ENCODE results near the gene TTLL5. TPM values are rescaled to one million over a fixed set of nuclear protein-coding genes. Genes with fewer than 3 reads are reported as not detected.

The TTLL5 gene
- total RNA-seq, 4 donors from 2014 or later: 15.7 to 46.2 (median 24.1) TPM

DNA sequence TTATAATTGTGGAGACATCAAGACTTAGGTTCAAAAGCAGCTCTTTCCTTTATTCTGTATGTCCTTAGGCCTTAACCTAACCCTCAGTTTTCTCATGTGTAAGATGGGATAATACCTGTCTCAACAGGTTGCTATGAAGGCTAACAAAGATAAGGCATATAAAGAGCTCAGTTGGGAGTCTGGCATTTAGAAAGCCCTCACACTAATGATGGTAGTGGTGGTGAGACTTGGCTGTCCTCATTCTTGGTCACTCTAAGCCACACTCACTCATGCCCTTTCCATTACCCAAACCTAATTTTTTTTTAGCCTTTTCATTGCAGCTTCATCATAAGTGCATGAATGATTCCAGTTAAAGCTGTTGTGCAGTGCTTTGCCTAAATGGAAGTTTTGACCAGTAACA is 183.4 kb downstream of the TTLL5 start:
- TF ChIP-seq, protein P1, sequence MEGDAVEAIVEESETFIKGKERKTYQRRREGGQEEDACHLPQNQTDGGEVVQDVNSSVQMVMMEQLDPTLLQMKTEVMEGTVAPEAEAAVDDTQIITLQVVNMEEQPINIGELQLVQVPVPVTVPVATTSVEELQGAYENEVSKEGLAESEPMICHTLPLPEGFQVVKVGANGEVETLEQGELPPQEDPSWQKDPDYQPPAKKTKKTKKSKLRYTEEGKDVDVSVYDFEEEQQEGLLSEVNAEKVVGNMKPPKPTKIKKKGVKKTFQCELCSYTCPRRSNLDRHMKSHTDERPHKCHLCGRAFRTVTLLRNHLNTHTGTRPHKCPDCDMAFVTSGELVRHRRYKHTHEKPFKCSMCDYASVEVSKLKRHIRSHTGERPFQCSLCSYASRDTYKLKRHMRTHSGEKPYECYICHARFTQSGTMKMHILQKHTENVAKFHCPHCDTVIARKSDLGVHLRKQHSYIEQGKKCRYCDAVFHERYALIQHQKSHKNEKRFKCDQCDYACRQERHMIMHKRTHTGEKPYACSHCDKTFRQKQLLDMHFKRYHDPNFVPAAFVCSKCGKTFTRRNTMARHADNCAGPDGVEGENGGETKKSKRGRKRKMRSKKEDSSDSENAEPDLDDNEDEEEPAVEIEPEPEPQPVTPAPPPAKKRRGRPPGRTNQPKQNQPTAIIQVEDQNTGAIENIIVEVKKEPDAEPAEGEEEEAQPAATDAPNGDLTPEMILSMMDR (IDR thresholded peaks at IDR 0.05; ENCODE audit: low read depth): no peak

DNA sequence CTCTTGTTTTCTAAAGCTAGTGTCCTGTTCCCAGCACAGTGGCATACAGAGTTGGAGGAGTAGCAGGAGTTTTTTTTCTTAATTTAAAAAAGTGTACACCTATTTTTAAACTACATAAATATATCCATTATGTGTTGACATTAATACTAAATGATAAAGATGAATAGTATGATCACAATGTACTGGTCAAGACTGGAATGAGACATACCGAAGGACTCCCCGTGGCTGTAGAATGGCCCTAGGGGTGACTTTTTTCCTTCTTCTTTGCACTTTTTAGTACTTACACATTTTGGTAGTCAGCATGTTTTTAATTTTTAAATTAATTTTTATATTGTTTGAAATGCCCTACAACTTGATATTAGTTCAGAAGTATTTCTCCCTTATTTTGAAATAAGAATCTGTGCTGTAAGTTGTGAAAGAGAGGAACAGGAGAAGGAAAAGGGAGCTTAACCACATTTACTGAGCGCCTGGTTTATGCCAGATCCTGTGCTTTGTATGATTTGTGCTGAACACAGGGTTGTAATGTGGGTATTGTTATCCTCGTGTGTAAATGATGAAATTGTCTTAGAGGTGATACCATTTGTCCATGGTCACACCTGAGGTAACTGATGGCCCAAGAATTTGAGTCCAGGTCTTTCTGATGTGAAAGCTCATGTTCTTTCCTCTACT is 184.2 kb downstream of the TTLL5 start:
- TF ChIP-seq, protein P1 (IDR thresholded peaks at IDR 0.05; ENCODE audit: low read depth): no peak

DNA sequence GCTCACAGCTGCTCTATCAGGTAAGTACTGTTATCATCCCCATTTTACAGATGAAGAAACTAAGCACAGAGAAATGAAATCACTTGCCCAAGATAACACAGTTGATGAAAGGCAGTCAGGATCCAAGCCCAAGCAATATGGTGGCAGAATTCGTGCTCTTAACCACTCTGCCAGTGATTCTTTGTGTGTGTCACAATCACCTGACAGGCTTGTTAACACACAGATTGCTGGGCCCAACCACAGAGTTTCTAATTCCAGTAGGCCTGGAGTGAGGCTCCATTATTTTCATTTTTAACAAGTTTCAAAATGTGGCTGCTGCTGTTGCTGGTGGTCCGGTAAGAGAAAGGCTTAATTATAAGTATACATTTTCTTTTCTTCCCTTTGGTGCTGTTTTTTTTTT is 186.5 kb downstream of the TTLL5 start:
- TF ChIP-seq, protein P1 (IDR thresholded peaks at IDR 0.05; ENCODE audit: low read depth): no peak

DNA sequence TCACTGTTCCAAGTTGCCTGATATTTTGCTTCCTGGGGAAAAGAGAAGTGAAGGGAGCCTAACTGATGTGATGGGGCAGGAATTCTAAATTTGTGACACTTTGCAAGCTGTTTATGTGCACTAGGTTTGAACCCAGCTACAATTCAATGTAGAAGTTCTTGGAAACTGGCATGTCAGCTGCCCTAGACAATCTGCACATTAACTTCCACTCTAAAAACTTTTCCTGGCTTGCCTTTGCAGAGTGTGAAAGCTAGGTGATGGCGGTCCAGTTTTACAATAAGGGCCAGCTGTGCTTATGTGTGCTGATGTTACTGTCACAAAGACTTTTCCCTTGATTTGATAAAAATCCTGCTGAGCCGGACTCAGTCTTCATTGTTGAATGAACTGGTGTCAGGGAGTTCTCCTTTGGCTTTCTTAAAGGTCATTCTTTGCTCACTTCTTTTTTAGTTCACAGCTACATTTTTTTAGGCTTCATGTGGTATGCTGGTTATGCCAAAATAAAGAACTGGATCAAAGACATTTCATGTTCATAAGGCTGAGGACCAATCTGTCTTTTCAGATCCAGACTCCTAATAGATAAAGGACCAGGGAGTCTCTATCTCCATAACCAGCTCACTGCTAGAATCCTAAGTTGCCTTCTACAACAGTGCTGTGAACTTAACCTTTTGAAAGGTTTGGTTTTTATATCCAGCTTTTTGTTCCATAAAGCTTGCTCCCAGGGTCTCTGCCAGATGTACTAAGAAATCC is 187.3 kb downstream of the TTLL5 start:
- TF ChIP-seq, protein P1 (IDR thresholded peaks at IDR 0.05; ENCODE audit: low read depth): no peak

DNA sequence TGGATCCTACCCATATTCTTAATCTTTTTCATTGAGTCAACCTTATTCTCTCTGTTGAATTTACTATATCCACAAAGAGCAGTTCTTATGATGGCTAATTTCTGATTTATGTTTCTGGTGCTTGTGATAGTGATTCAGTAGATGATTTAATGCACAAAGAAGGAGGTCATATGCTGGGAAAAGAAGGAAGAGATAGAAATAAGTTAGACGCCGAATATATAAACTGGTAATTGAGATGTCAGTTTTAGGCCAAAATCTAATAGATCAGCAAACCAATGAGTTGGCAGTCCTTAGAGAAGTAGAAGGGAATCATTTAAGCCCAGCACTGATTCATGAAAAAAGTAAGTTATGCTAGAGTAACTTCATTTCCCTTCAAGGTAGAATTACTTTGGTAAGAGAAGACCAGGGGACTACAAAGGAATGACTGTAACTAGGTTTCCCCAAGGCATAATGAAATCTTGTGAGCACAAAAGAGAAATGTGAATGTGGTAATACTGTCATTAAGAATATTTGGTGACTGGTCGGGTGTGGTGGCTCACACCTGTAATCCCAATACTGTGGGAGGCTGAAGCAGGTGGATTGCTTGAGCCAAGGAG is 188.4 kb downstream of the TTLL5 start:
- TF ChIP-seq, protein P1 (IDR thresholded peaks at IDR 0.05; ENCODE audit: low read depth): no peak

DNA sequence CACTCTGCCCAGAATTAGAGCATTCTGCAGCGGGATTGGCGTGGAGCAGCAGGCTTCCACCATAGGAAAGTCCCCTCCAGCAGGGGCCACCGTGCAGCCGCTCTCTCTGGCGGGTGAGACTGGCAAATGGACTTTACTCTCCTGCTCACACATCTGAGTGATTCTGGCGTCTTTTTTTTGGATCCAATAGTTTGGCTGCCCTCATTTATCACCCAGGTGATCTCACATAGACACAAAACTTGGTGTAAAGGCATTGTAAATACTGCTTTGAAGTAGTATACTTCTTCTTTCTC is 190.5 kb downstream of the TTLL5 start:
- TF ChIP-seq, protein P1 (IDR thresholded peaks at IDR 0.05; ENCODE audit: low read depth): no peak

DNA sequence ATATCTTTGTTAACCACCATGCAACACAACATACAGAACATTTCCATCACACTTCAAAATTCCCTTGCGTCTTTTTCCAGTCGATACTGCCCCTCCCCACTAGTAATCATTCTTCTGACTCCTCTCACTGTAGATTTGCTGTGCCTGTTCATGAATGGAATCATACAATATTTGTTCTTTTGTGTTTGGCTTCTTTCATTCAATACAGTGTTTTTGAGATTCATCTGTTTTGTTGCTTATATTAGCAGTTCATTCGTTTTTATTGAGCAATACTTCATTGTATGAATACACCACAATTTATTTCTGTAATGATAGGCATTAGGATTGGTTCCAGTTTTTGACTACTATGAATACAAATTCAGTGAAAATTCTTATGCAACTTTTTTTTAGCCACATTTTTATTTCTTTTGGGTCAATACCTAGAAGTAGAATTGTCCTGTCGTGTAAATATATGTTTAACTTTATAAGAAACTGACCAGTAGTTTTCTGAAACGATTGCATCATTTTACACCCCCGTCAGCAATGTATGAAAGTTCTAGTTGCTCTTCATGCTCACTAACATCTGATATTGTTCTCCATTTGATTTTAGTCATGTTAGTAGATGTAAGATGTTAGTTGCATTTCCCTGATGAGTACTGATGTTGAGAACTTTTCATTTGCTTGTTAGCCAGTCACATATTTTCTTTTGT is 193.2 kb downstream of the TTLL5 start:
- TF ChIP-seq, protein P1 (IDR thresholded peaks at IDR 0.05; ENCODE audit: low read depth): no peak

Data from subcutaneous adipose tissue (tissue), 4 donors.